GM21528 (cell line): ENCODE data around the gene SMOC2.
"Not testable (repeated sequence)": the region's sequence is repeated elsewhere in the genome, so short reads cannot be mapped to it uniquely, and the experiment has no call there.

Experiments
- ATAC-seq: cut with Tn5 transposase; IDR thresholded peaks from one replicate; pipeline ENCODE4 v1.9.1; 2021; ENCODE audit warnings: mild to moderate bottlenecking, moderate library complexity; ENCODE audit not compliant: unreplicated experiment, low FRiP score

Gene SMOC2

GRCh38 chr6:168536196-168536595 is 95.2 kb downstream of the SMOC2 start:
- ATAC-seq: no peak

- ATAC-seq: no peak
Observed at GRCh38 chr6:168536665-168537539, 95.9 kb downstream of the SMOC2 start.

- no peak for ATAC-seq
Observed at GRCh38 chr6:168537540-168537884, 96.5 kb downstream of the SMOC2 start.

GRCh38 chr6:168538188-168538891 is 97.4 kb downstream of the SMOC2 start:
- ATAC-seq: not testable (repeated sequence)

GRCh38 chr6:168538892-168539811 is 98.2 kb downstream of the SMOC2 start:
- no peak for ATAC-seq

GRCh38 chr6:168540713-168541291 is 99.8 kb downstream of the SMOC2 start:
- no peak for ATAC-seq

- ATAC-seq: no peak
Observed at GRCh38 chr6:168541307-168541706, 100.3 kb downstream of the SMOC2 start.

GRCh38 chr6:168542301-168542700 is 101.3 kb downstream of the SMOC2 start:
- no peak for ATAC-seq

GRCh38 chr6:168545428-168545827 is 104.4 kb downstream of the SMOC2 start:
- ATAC-seq: no peak

- ATAC-seq: no peak
Observed at GRCh38 chr6:168546151-168546550, 105.2 kb downstream of the SMOC2 start.

- no peak for ATAC-seq
Observed at GRCh38 chr6:168546730-168547129, 105.7 kb downstream of the SMOC2 start.

- no peak for ATAC-seq
Observed at GRCh38 chr6:168550326-168550725, 109.3 kb downstream of the SMOC2 start.

GRCh38 chr6:168554472-168554871 is 113.5 kb downstream of the SMOC2 start:
- ATAC-seq: no peak

GRCh38 chr6:168554898-168555617 is 114.1 kb downstream of the SMOC2 start:
- no peak for ATAC-seq

GRCh38 chr6:168555618-168556273 is 114.8 kb downstream of the SMOC2 start:
- ATAC-seq: no peak

- no peak for ATAC-seq
Observed at GRCh38 chr6:168557512-168557911, 116.5 kb downstream of the SMOC2 start.

- no peak for ATAC-seq
Observed at GRCh38 chr6:168558686-168559085, 117.7 kb downstream of the SMOC2 start.

- ATAC-seq: no peak
Observed at GRCh38 chr6:168559574-168560098, 118.7 kb downstream of the SMOC2 start.

- ATAC-seq: no peak
Observed at GRCh38 chr6:168560126-168560525, 119.1 kb downstream of the SMOC2 start.
